PC-9 (cell line): ENCODE results near the gene DOK5.

Source experiments
- CTCF ChIP-seq: fragments of 200-600 bp; sonication (generic); conservative IDR thresholded peaks from 2 replicates; pipeline ENCODE4 v1.6.1; 2017; ENCODE audit warnings: mixed run types, antibody characterized with exemption, mild to moderate bottlenecking, moderate library complexity
- EZH2 ChIP-seq: fragments of 200-600 bp; sonication (generic); IDR thresholded peaks from 2 replicates; pipeline ENCODE4 v1.8.0; 2017; ENCODE audit warnings: antibody characterized with exemption, low read depth

DNA sequence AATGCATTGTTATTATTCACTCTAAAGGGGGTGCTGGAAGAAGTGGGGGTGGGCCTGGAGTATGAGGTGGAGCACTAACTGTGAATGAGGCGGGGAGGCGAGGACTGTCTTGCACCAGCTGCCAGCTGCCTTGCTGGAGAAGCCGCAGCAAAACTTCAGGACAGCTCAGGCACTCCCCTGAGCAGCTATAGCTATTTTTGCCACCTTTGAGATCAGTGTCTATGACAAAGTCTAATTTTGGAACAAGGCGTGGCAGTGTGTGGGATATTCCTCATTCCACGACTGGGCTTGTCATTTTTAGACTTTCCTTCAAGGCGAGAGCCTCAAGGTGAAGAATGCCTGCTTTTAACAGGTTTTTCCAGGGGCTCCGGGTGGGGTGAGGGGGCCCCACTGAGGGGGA is 143.8 kb downstream of the DOK5 start:
- TF ChIP-seq CTCF (no peak), EZH2 (no peak)
